SK-N-DZ (cell line): ENCODE measurements around the gene SASS6.
"Not testable (repeated sequence)": the region's sequence is repeated elsewhere in the genome, so short reads cannot be mapped to it uniquely, and the experiment has no call there.

Experiments
- DNase-seq: peaks from one replicate; pipeline ENCODE4 v3.0.0-alpha.2; 2015; ENCODE audit warnings: low spot score

SASS6 gene

GRCh38 chr1:100107696-100108095 is 25.0 kb downstream of the SASS6 start:
- DNase-seq: no peak

DNA sequence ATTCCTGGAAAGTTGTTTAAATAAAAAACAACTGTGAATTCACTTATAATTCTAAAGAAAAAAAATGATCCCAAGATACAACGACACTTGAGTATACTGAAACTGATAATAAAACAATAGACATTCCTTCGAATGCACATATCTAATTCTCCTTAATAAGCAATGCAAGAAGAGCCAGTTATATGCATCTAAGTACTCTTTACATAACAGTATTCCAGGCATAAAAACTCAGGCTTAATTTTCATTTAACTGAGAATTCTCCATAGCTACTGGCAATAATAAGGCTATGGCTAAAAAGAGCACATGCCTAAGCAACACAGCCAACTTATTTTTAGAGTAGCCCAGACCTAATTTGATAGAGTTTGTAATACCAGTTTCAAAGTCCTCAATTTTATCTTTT is 31.2 kb downstream of the SASS6 start:
- no peak for DNase-seq

DNA sequence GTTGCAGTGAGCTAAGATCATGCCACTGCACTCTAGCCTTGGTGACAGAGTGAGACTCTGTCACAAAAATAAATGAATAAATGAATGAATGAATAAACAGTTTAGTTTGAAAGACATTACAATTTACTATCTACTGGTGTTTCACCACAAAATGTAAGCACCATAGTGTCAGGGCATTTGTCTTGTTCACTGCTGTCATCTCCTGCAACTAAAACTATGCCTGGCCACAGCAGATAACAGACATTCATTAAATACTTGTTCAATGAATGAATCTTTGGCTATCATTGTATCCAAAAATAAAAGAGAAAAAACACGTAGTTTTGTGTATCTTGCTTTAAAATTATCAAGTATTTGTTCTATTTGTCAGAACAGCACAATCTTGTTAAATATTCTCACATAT is 32.5 kb downstream of the SASS6 start:
- DNase-seq: no peak

DNA sequence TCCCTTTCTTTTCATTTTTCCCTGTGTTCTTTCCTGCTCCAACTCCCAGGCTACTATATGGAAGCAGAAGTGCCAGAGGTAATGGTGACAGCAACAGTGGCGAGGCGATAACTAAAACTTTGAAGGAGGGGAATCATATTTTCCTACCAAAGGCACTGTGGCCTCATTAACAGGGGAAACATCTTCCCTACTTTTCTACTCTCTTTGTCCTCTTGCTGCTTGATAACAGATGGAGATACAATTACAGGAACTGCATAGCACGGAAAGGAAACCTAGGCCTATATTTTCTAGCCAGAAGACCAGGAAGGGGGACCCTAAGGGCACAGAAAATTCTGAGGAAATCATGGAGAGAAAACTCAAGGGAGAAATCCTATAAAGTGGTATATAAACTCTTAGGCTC is 42.3 kb downstream of the SASS6 start:
- no peak for DNase-seq

DNA sequence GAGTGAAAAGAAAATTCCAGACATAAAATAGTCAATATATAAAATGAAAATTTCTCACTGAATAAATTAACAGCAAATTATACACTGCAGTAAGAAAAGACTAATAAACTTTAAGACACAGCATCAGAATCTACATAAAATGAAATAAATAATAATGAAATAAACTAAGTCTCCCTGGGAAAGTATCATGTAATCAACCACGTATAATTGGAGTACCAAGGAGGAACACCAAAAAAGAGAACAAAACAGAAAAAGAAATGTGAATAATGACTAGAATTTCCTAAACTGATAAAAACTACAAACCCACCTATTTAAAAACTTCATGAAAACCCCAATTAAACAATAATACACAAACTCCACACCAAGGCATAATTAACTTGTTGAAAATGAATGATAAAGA is 43.6 kb downstream of the SASS6 start:
- no peak for DNase-seq

DNA sequence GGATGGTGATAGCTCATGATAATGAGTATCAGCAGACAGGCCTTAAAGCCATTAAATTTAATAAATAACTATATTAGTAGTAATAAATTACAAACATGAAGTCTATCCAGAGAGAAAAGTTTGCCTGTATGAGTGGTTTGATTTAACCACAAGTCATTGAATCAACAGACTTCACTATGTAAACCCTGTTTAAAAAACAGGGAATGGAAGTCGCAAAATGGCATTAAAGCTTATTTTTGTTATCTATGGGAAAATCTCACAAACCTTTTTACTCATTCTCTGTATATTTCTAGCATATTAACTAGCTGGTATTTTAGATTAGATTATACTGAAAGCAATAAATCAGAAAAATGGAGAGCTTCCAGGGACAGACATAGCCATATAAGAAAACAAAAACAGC is 45.3 kb downstream of the SASS6 start:
- DNase-seq: no peak

DNA sequence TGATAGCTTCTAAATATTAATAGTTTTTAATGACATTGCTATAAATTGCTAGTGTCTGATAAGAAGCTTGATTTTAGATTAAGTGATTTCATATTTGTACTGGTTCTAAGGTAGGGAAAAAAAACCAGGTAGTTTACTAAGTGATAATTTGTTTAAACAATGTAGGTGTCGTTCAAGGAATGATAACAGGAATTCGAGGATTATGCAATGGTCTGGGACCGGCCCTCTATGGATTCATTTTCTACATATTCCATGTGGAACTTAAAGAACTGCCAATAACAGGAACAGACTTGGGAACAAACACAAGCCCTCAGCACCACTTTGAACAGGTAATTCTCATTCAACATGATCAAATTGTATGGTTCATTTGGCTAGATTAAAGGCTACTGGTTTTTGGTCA is 52.4 kb downstream of the SASS6 start:
- DNase-seq: no peak

DNA sequence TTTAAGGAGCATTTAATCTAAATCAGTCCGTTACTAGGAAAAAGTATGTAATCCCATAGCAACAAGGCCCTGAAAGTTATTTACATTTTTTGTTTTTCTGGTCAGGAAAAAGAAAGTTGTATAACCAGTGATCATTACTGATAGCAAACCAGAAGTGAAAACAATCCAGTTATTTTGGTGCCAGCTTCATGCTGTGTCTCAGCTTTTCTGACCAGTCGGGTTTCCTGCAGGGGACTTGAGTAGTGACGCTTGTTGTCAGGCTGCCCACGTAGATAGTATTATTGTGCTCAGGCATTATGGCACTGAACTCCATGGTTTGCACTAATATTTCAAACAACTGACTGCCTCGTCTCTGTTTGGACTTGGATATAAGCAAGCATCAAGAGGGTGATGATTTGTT is 55.2 kb downstream of the SASS6 start:
- DNase-seq: no peak

GRCh38 chr1:100076744-100077143 is 56.0 kb downstream of the SASS6 start:
- DNase-seq: no peak

- DNase-seq: no peak
Observed at GRCh38 chr1:100076319-100076718, 56.4 kb downstream of the SASS6 start.

GRCh38 chr1:100075773-100076172 is 57.0 kb downstream of the SASS6 start:
- no peak for DNase-seq

DNA sequence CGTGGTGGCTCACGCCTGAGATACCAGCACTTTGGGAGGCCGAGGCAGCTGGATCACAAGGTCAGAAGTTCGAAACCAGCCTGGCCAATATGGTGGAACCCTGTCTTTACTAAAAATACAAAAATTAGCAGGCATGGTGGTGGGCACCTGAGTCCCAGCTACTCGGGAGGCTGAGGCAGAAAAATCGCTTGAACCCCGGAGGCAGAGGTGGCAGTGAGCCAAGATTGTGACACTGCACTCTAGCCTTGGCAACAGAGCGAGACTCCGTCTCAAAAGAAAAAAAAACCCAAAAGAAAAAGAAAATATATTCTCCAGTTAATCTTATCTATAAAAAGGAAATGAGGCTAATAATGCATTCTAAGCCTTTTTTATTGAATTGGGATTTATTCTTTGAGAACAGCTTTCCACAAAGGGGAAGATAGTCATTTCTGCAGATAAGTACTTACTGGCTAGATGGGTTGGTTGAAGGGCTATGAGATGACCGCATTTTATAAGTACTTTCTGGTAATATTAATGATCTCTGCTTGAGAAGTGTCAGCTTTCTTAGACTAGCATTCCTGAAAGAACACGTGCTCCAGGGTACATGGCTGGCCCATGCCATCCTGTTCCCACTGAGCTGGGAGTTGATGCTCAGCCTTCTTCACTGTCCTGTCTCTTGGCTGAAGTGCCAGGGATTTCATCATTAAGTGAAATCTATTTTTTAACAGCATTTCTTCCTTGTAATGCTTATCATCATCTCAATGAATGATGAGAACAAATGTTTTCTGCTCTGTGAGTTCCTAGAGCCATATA is 57.9 kb downstream of the SASS6 start:
- DNase-seq: no peak

- no peak for DNase-seq
Observed at GRCh38 chr1:100073531-100073930, 59.2 kb downstream of the SASS6 start.

GRCh38 chr1:100070201-100070939 is 62.4 kb downstream of the SASS6 start:
- no peak for DNase-seq

DNA sequence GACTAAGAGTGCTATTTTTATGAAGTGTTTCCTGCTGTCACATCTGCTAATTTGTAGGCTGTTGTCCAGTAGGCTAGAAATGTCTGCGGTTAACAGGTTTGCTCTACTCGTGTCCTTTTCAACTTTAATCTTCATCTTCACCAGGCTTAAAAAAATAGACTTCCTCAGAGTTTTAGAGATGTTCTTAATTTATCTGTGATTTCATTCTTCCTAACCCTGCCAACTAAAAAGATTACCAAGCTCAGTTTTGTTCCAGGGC is 66.8 kb downstream of the SASS6 start:
- no peak for DNase-seq

GRCh38 chr1:100065183-100065968 is 67.4 kb downstream of the SASS6 start:
- DNase-seq: no peak

DNA sequence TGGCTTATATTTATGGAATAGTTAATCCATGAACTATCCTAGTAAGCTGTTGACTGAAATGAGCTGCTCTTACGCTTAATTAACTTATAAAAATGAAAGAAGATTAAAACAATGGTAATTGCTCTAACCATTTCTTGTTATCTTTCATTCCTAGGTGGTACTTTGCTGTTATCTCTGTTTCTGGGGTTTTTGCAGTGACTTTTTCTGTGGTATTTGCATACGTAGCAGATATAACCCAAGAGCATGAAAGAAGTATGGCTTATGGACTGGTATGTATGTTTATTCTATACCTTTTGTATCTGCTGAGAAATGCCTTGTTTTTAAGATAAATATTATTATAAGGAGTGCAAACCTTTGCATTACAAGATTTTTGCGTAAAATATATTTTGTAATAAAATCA is 71.0 kb downstream of the SASS6 start:
- no peak for DNase-seq

- no peak for DNase-seq
Observed at GRCh38 chr1:100053727-100054126, 79.0 kb downstream of the SASS6 start.

DNA sequence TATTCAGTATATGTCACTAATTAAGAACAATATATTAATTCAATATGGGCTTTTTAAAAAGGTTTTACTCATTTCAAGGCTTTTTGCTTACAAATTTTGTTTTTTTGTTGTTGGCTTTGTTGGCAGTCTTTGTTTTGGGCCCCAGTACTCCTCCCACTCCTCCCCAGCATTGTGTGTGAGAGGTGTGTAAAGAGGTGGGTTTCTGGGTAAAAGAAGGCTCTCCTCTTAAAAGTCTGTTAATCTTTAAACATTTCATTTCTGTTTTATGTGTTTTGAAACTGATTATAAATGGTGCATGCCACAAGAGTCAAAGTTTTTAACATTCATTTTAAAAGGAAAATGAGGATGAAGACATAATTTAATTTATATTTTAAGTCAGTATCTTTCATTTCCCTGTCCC is 79.6 kb downstream of the SASS6 start:
- no peak for DNase-seq

GRCh38 chr1:100051893-100052292 is 80.8 kb downstream of the SASS6 start:
- DNase-seq: no peak

DNA sequence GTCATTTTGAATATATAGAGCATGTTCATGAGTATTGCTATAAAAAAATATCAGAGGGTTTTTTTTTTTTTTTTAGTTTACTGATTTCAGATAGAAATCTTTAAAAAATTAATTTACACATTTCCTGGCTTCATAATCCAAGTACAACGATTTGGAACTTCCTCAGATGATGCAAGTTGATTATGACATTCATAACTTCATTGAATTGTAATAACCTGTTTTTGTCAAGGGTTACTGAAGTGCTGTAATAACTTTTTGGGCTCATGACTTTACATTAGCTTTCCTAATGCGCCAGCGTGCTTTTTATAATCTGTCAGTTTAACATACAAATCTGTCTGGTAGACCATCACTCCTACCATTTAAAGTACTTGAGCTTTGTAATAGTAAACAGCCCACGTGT is 81.3 kb downstream of the SASS6 start:
- no peak for DNase-seq

DNA sequence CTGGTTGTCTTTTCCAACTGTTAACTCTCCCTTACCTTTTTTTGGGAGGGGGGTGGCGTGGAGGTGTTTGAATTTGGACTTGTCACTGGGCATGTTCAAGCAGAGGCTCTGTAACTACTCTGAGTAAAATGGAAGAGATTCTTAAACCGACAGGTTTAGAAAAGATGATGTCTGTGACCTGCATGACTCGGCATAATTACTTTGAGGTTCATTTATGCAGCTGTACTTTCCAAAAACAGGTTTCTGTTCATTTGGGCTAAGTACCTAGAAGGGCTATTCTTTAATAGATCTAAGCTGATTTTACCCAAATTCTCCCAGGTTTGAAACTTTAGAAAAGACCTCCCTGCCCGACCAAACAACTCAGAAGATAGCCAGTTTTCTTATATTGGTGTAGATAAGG is 82.6 kb downstream of the SASS6 start:
- DNase-seq: no peak

DNA sequence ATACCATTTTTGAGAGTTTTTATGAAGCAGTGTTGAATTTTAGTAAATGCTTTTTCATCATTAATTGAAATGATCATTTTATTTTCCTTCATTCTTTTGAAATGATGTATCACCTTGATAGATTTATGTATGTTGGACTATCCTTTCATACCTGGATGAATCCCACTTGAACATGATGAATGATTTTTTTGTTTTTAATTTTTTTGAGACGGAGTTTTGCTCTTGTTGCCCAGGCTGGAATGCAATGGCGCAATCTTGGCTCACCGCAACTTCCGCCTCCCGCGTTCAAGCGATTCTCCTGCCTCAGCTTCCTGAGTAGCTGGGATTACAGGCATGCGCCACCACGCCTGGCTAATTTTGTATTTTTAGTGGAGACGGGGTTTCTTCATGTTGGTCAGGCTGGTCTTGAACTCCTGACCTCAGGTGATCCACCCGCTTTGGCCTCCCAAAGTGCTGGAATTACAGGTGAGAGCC is 85.5 kb downstream of the SASS6 start:
- DNase-seq: not testable (repeated sequence)
